Measurements from ENCODE around the gene SLAMF7. TPM values are rescaled to one million over a fixed set of nuclear protein-coding genes. Genes with fewer than 3 reads are reported as not detected.
"Not testable (repeated sequence)": the region's sequence is repeated elsewhere in the genome, so short reads cannot be mapped to it uniquely, and the experiment has no call there.

SLAMF7 gene
- total RNA-seq, 3 donors from 2014 or later (not counting 1 experiment from before 2014, with no cell fraction given): 191 to 301 (median 227) TPM

- intact Hi-C loops (cut with micrococcal nuclease): loop anchor here (5.0 kb wide), 1 partner anchor 54 kb away; no protein-coding TSS in a partner anchor
- Histone ChIP-seq H3K27ac (ENCODE audit: low read length) (peak overlapping the region; percentile 94), H3K36me3 (ENCODE audit: control insufficient read depth, insufficient read depth, low read length) (peaks cover 5% of the 10 kb centered on the region), H3K4me3 (ENCODE audit: low read length) (no peak overlapping the region), H3K4me1 (ENCODE audit: control insufficient read depth, insufficient read depth, low read length) (peaks cover 41% of the 10 kb centered on the region), H3K9me3 (ENCODE audit: control insufficient read depth, insufficient read depth, low read length) (no peaks in the 10 kb centered on the region), H3K27me3 (ENCODE audit: control insufficient read depth, insufficient read depth, low read length) (no peaks in the 10 kb centered on the region)
- 60% methylated on average over 1 of the region's 1 CpG for WGBS (ENCODE audit: insufficient coverage)
- Mint-ChIP-seq H3K27ac (no peak overlapping the region), H3K4me1 (peaks cover 17 to 32% of the 10 kb centered on the region in 2 donors), H3K27me3 (ENCODE audit: low read depth in 2 of 2) (peaks cover 0 to 2% of the 10 kb centered on the region in 2 donors), H3K9me3 (no peaks in the 10 kb centered on the region), H3K36me3 (no peaks in the 10 kb centered on the region), H3K4me3 (no peak overlapping the region)
- peak in 1 of 2 donors; percentile 29 for DNase-seq
- no peak for TF ChIP-seq CTCF (IDR thresholded peaks at IDR 0.05)
- ATAC-seq: no peak
Observed at GRCh38 chr1:160713161-160713560, 25.9 kb upstream of the SLAMF7 start.

GRCh38 chr1:160714034-160714648 is 24.9 kb upstream of the SLAMF7 start:
- ATAC-seq (peak; percentile 19 to 48 (median 32)), DNase-seq (peak in 1 of 2 donors; percentile 56)
- H3K4me1 ChIP-seq (ENCODE audit: control insufficient read depth, insufficient read depth, low read length): peaks cover 36% of the 10 kb centered on the region
- H3K36me3 Mint-ChIP-seq; H3K27me3 Mint-ChIP-seq (ENCODE audit: low read depth in 2 of 2); H3K36me3 ChIP-seq (ENCODE audit: control insufficient read depth, insufficient read depth, low read length); H3K27ac Mint-ChIP-seq; H3K27me3 ChIP-seq (ENCODE audit: control insufficient read depth, insufficient read depth, low read length); H3K4me3 Mint-ChIP-seq; H3K4me3 ChIP-seq (ENCODE audit: low read length); H3K9me3 Mint-ChIP-seq; H3K9me3 ChIP-seq (ENCODE audit: control insufficient read depth, insufficient read depth, low read length): not testable (repeated sequence)
- WGBS (ENCODE audit: insufficient coverage): 62% methylated on average over 5 of the region's 5 CpGs
- peaks cover 17 to 32% of the 10 kb centered on the region in 2 donors for H3K4me1 Mint-ChIP-seq
- peak overlapping the region; percentile 28 for H3K27ac ChIP-seq (ENCODE audit: low read length)
- intact Hi-C loops (cut with micrococcal nuclease): loop anchor here (5.0 kb wide), 1 partner anchor 53 kb away; no protein-coding TSS in a partner anchor

- no peaks in the 10 kb centered on the region for H3K36me3 Mint-ChIP-seq
- no peak overlapping the region for H3K27ac Mint-ChIP-seq
- Histone ChIP-seq H3K27ac (ENCODE audit: low read length) (no peak overlapping the region), H3K4me1 (ENCODE audit: control insufficient read depth, insufficient read depth, low read length) (peaks cover 28% of the 10 kb centered on the region), H3K27me3 (ENCODE audit: control insufficient read depth, insufficient read depth, low read length) (no peaks in the 10 kb centered on the region), H3K36me3 (ENCODE audit: control insufficient read depth, insufficient read depth, low read length) (no peaks in the 10 kb centered on the region), H3K9me3 (ENCODE audit: control insufficient read depth, insufficient read depth, low read length) (no peaks in the 10 kb centered on the region), H3K4me3 (ENCODE audit: low read length) (no peak overlapping the region)
- peaks cover 17 to 38% of the 10 kb centered on the region in 2 donors for H3K4me1 Mint-ChIP-seq
- no peak overlapping the region for H3K4me3 Mint-ChIP-seq
- DNase-seq (no peak), ATAC-seq (no peak)
- 100% methylated on average over 1 of the region's 1 CpG for WGBS (ENCODE audit: insufficient coverage)
- TF ChIP-seq CTCF (IDR thresholded peaks at IDR 0.05): no peak
- H3K9me3 Mint-ChIP-seq: no peaks in the 10 kb centered on the region
- intact Hi-C loops (cut with micrococcal nuclease): no loop called here
- H3K27me3 Mint-ChIP-seq (ENCODE audit: low read depth in 2 of 2): peaks cover 0 to 2% of the 10 kb centered on the region in 2 donors
Observed at GRCh38 chr1:160716013-160716412, 23.0 kb upstream of the SLAMF7 start.

- Histone ChIP-seq H3K27me3 (ENCODE audit: control insufficient read depth, insufficient read depth, low read length) (no peaks in the 10 kb centered on the region), H3K9me3 (ENCODE audit: control insufficient read depth, insufficient read depth, low read length) (no peaks in the 10 kb centered on the region), H3K27ac (ENCODE audit: low read length) (no peak overlapping the region), H3K36me3 (ENCODE audit: control insufficient read depth, insufficient read depth, low read length) (no peaks in the 10 kb centered on the region), H3K4me3 (ENCODE audit: low read length) (no peak overlapping the region), H3K4me1 (ENCODE audit: control insufficient read depth, insufficient read depth, low read length) (peaks cover 23% of the 10 kb centered on the region)
- intact Hi-C loops (cut with micrococcal nuclease): no loop called here
- no peaks in the 10 kb centered on the region for H3K9me3 Mint-ChIP-seq
- WGBS (ENCODE audit: insufficient coverage): 82% methylated on average over 5 of the region's 5 CpGs
- H3K36me3 Mint-ChIP-seq: no peaks in the 10 kb centered on the region
- H3K4me3 Mint-ChIP-seq: no peak overlapping the region
- H3K4me1 Mint-ChIP-seq: peaks cover 21 to 33% of the 10 kb centered on the region in 2 donors
- H3K27ac Mint-ChIP-seq: no peak overlapping the region
- TF ChIP-seq CTCF (IDR thresholded peaks at IDR 0.05): no peak
- ATAC-seq (no peak), DNase-seq (no peak)
- H3K27me3 Mint-ChIP-seq (ENCODE audit: low read depth in 2 of 2): peaks cover 0 to 2% of the 10 kb centered on the region in 2 donors
Observed at GRCh38 chr1:160717306-160717705, 21.7 kb upstream of the SLAMF7 start.

Measured in natural killer cell (primary cell).